Common myeloid progenitor, CD34-positive (primary cell): ENCODE measurements around the gene SRSF1. TPM values are rescaled to one million over a fixed set of nuclear protein-coding genes. Genes with fewer than 3 reads are reported as not detected.
A peak's percentile ranks its signal among the peaks of the same experiment; 100 is the strongest.

Experiments used
- CTCF ChIA-PET: fragments of 350-600 bp; sonication (Branson Sonifier 250); formaldehyde crosslinking; loops from one replicate; lab custom pipeline; 2021; ENCODE audit warnings: antibody characterized with exemption; lab: Charles Lee
- POLR2A ChIA-PET: fragments of 350-600 bp; sonication (Branson Sonifier 250); formaldehyde crosslinking; loops from one replicate; lab custom pipeline; 2021; ENCODE audit warnings: antibody characterized with exemption; lab: Charles Lee
- DNase-seq, 3 donors: peaks; one replicate each; pipeline versions ENCODE4 v3.0.0 to v3.0.0-alpha.2; 2013
- H3K27ac ChIP-seq, 2 experiments: 1 replicate in 1 of 2; 2 replicates in 1 of 2; pipeline ENCODE4 v1.7.0; 2013; ENCODE audit warnings: inconsistent platforms in 2 of 2, low read length in 2 of 2, mild to moderate bottlenecking in 2 of 2, low read depth in 1 of 2, moderate library complexity in 1 of 2; ENCODE audit not compliant: severe bottlenecking in 2 of 2, insufficient read depth in 1 of 2, poor library complexity in 1 of 2
- H3K27me3 ChIP-seq, 5 experiments: replicated peaks in 2 of 5; 1 replicate in 3 of 5; 2 replicates in 2 of 5; pipeline versions ENCODE4 v1.6.1 to v1.7.0; 2013; ENCODE audit warnings: low read length in 4 of 5, mild to moderate bottlenecking in 2 of 5, moderate library complexity in 2 of 5, inconsistent platforms in 1 of 5; ENCODE audit not compliant: insufficient read depth in 5 of 5, control insufficient read depth in 4 of 5
- H3K36me3 ChIP-seq, 4 experiments: 1 replicate in 2 of 4; 2 replicates in 2 of 4; pipeline versions ENCODE4 v1.6.1 to v1.7.0; 2013; ENCODE audit warnings: low read length in 3 of 4, control low read depth in 1 of 4, mild to moderate bottlenecking in 1 of 4; ENCODE audit not compliant: control insufficient read depth in 4 of 4, insufficient read depth in 4 of 4
- H3K4me1 ChIP-seq, 4 experiments: 1 replicate in 3 of 4; 2 replicates in 1 of 4; pipeline versions ENCODE4 v1.6.1 to v1.7.1; 2013; ENCODE audit warnings: low read length in 3 of 4, mild to moderate bottlenecking in 3 of 4, control low read depth in 1 of 4, inconsistent platforms in 1 of 4, moderate library complexity in 1 of 4; ENCODE audit not compliant: control insufficient read depth in 4 of 4, insufficient read depth in 4 of 4; ENCODE audit errors: control extremely low read depth in 1 of 4
- H3K4me3 ChIP-seq, 7 experiments: 1 replicate in 4 of 7; 2 replicates in 3 of 7; pipeline versions ENCODE4 v1.5.1 to v1.7.0; 2013; ENCODE audit warnings: mild to moderate bottlenecking in 7 of 7, low read length in 6 of 7, moderate library complexity in 6 of 7, inconsistent platforms in 2 of 7, low read depth in 2 of 7, control low read depth in 1 of 7; ENCODE audit not compliant: insufficient read depth in 4 of 7, control insufficient read depth in 1 of 7; ENCODE audit errors: extremely low read depth in 1 of 7
- H3K9me3 ChIP-seq, 5 experiments: 1 replicate in 4 of 5; 2 replicates in 1 of 5; pipeline versions ENCODE4 v1.6.1 to v1.7.1; 2013; ENCODE audit warnings: low read length in 4 of 5, mild to moderate bottlenecking in 2 of 5, inconsistent platforms in 1 of 5, low read depth in 1 of 5, moderate library complexity in 1 of 5; ENCODE audit not compliant: control insufficient read depth in 4 of 5, insufficient read depth in 2 of 5; ENCODE audit errors: control extremely low read depth in 1 of 5
- WGBS: methylation state at CpG from one replicate; pipeline ENCODE4 v1.1.5; 2013; ENCODE audit not compliant: insufficient coverage; 5-methylcytosine and 5-hydroxymethylcytosine counted together
- polyA plus RNA-seq: library from polyadenylated mRNA; unstranded; fragments of 120-200 nt; gene quantifications from one replicate; pipeline ENCODE4 v1.2.1, GENCODE V29; 2013

The SRSF1 gene, protein sequence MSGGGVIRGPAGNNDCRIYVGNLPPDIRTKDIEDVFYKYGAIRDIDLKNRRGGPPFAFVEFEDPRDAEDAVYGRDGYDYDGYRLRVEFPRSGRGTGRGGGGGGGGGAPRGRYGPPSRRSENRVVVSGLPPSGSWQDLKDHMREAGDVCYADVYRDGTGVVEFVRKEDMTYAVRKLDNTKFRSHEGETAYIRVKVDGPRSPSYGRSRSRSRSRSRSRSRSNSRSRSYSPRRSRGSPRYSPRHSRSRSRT
- polyA plus RNA-seq = 196 TPM

DNA sequence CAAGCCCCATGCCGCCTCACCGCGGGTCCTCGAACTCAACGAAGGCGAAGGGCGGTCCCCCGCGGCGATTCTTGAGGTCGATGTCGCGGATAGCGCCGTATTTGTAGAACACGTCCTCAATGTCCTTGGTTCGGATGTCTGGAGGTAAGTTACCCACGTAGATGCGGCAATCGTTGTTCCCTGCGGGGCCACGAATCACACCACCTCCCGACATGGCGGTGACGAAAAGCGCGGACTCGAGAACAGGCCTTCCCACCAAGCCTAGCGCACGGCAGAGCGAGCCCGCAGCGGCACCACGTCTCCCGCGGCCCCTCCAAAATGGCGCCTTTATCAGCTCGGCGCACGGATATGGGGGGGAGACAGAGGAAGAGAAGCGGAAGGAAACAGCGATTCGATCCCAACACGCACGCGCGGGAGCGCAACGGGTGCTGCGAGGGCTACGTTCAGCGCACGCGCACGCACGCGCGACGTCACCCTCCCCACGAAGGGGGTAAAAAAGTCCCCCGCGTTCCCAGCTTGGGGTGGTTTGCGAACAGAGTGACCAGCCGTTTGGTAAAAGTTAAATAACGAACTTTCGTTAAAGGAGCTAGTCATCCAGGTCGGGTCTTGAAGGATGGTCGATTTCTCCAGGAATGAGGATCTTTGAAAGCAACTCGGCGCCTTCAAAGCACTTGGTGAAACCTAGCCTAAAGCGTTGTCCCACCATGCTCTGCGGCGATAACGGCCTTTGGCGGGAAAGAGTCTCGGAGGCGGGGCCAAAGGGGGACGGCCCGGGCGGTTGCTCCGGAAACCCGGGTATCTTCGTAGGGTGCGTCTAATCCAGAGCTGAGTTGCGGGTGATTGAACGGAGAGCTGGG, at the start of gene SRSF1:
Gene SRSF1 (minus strand): TSS at position 323 of the 857 bp plus-strand sequence. CDS start 109 bp downstream, at position 214.
- Histone ChIP-seq H3K27ac (peak within 1 kb of the TSS; percentile 93 to 98), H3K36me3 (peaks cover 10 to 38% (median 28%) of the 10 kb centered on the region in 4 experiments), H3K4me3 (peak within 1 kb of the TSS; percentile 73 to 100 (median 99)), H3K4me1 (peaks cover 18 to 45% (median 35%) of the 10 kb centered on the region in 4 experiments), H3K9me3 (no peaks in the 10 kb centered on the region), H3K27me3 (no peaks in the 10 kb centered on the region)
- CTCF ChIA-PET = interaction anchor here (0.7 to 2.7 kb wide), 7 partner anchors 11 to 335 kb away, joined by 3 to 17 read pairs (median 4); no protein-coding TSS in a partner anchor
- DNase-seq = peak; percentile 98 to 99 (median 98)
- POLR2A ChIA-PET = interaction anchor here (0.6 to 2.1 kb wide), 11 partner anchors 9 to 196 kb away, joined by 3 to 7 read pairs (median 4); partner anchors contain the start of genes DYNLL2, MRPS23 and VEZF1
- under 1% methylated on average over 80 of the region's 86 CpGs for WGBS

DNA sequence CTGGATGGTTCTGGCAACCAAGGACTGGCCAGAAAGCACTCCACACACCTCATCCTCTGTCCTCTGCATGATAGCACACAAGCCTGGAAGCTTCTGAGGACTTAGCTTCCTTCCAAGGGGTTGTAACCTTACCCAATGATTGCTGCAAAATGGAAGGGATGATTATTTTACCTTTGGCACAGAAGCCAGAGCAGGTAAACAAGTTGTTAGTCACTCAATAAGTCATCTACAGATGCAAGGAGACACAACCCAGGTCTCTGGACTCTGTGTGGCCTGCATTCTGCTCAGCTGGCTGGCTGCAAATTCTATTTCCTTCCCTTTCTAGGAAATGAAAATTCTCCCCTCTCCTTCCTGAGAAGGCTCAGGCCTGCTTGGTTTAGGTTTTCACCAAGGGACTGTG, 49.4 kb upstream of the SRSF1 start:
- H3K9me3 ChIP-seq = no peaks in the 10 kb centered on the region
- no peak for DNase-seq
- ChIA-PET POLR2A (no interaction called here), CTCF (interaction anchor here (0.6 kb wide), 1 partner anchor 202 kb away, joined by 3 read pairs; no protein-coding TSS in a partner anchor)
- H3K27ac ChIP-seq = no peak overlapping the region
- no peak overlapping the region for H3K4me3 ChIP-seq
- H3K27me3 ChIP-seq = peaks cover 0 to 3% (median 0%) of the 10 kb centered on the region in 5 experiments
- H3K4me1 ChIP-seq = no peaks in the 10 kb centered on the region
- H3K36me3 ChIP-seq = no peaks in the 10 kb centered on the region

DNA sequence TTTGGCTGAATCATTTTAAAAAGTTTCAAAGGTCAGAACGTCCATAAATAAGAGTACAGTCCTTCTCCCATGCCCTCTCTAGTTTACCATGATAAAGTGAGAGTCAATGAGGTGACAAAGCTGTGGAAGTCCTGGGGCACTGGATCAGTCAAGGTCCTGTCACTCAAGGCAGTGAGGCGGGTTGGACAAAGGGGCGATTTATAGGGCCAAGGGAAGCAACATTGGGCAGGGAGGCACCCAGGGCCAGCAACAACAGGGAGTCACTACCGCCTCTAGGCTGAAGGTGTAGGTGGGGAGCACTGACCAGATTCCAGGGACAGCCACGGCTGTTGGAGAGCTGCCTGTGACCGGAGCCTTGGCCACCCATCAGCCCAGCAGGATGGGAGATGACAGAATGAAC, 47.6 kb upstream of the SRSF1 start:
- Histone ChIP-seq H3K27ac (no peak overlapping the region), H3K4me1 (no peaks in the 10 kb centered on the region), H3K9me3 (no peaks in the 10 kb centered on the region), H3K27me3 (no peaks in the 10 kb centered on the region), H3K4me3 (no peak overlapping the region), H3K36me3 (no peaks in the 10 kb centered on the region)
- no peak for DNase-seq
- POLR2A ChIA-PET = no interaction called here
- CTCF ChIA-PET = no interaction called here
- 95% methylated on average over 6 of the region's 6 CpGs for WGBS

DNA sequence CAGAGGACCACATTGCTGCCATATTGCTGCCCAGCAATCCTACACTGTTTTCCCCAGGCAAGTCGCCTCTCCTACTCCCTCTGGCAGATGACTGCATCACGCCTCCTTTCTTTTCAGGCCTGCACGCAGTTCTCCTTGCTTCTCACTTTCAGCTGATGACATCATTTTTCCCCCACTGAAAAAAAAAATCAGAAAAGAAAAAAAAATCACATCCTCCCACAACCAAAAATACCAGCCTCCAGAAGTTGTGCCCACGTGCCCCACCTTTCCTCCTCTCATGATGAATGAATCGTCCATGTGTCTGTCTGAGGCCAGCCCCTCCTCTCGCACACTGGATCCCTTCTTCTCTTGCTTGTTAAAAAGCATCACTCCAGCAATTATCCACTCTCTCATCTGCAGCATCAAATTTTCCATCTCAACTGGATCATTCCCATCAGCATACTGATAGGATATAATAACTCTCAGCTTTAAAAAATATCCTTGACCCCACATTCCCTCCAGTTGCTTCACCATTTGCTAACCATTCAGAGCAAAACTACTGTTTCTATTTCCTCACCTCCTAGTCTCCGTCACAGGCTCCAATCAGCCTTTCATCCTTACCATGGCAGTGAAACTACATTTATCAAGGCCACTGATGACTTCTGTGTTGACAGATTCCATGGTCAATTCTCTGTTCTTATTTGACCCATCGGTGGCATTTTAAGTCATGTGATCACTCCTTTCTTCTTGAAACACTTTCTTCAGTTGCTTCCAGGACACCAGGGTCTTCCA, 46.1 kb upstream of the SRSF1 start:
- Histone ChIP-seq H3K36me3 (no peaks in the 10 kb centered on the region), H3K9me3 (no peaks in the 10 kb centered on the region), H3K4me3 (no peak overlapping the region), H3K27ac (no peak overlapping the region), H3K27me3 (no peaks in the 10 kb centered on the region), H3K4me1 (no peaks in the 10 kb centered on the region)
- CTCF ChIA-PET = interaction anchor here (0.7 to 0.9 kb wide), 2 partner anchors 21 to 23 kb away, joined by 3 read pairs; no protein-coding TSS in a partner anchor
- POLR2A ChIA-PET = no interaction called here
- 69% methylated on average over 6 of the region's 8 CpGs for WGBS
- no peak for DNase-seq

DNA sequence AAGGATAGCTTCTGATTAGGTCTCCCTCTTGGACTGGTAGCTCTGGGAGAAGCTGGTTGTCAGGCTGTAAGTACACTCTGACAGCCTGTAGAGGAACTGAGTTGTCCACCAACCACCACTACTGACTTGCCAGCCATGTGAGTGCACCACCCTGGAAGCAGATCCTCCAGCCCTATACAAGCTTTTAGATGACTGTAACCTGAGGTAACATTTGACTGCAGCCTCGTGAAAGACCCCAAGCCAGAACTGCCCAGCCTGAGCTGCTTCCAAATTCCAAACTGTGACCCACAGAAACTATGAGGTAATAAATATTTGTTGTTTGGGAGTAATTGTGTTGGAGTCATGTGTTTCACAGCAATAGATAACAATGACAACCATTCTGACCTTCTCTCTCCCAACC, 45.4 kb upstream of the SRSF1 start:
- no CpG with 5 or more reads among the region's 1 CpG for whole genome bisulfite sequencing
- Histone ChIP-seq H3K4me1 (no peaks in the 10 kb centered on the region), H3K4me3 (no peak overlapping the region), H3K27me3 (no peaks in the 10 kb centered on the region), H3K36me3 (no peaks in the 10 kb centered on the region), H3K9me3 (no peaks in the 10 kb centered on the region), H3K27ac (no peak overlapping the region)
- ChIA-PET CTCF (interaction anchor here (0.7 to 1.1 kb wide), 2 partner anchors 8 to 21 kb away, joined by 3 read pairs; no protein-coding TSS in a partner anchor), POLR2A (no interaction called here)
- no peak for DNase-seq

DNA sequence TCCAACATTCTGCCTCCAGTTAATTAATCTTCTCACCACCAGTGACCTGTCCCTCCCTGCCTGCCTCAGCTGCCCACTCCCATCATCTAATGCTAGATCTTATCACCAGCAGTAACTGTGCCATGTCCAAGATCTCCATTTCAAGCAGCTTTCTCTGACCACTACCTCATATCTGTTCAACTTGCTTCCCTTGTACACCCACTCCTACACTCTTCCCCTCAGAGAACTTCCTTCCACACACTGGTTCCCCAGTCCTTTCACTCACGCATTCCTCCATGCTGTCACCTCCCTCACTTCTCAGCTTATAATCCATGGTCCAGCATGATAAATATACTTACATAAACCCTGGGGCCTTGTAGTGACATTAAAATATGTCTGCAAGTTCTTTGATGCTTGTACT, 44.4 kb upstream of the SRSF1 start:
- WGBS = 100% methylated on average over 1 of the region's 1 CpG
- Histone ChIP-seq H3K4me1 (no peaks in the 10 kb centered on the region), H3K9me3 (no peaks in the 10 kb centered on the region), H3K36me3 (no peaks in the 10 kb centered on the region), H3K4me3 (no peak overlapping the region), H3K27me3 (no peaks in the 10 kb centered on the region), H3K27ac (no peak overlapping the region)
- ChIA-PET CTCF (interaction anchor here (1.1 kb wide), 1 partner anchor 9 kb away, joined by 3 read pairs; no protein-coding TSS in a partner anchor), POLR2A (no interaction called here)
- DNase-seq = no peak
